ENCODE measurements around the gene SOX13. TPM values are rescaled to one million over a fixed set of nuclear protein-coding genes. Genes with fewer than 3 reads are reported as not detected.

SOX13 gene
- total RNA-seq, 1 experiment from 2014 or later: 12.6 TPM

GRCh38 chr1:204062106-204062505, 10.8 kb upstream of the SOX13 start:
- no peak for DNase-seq (ENCODE audit: low read depth)

DNA sequence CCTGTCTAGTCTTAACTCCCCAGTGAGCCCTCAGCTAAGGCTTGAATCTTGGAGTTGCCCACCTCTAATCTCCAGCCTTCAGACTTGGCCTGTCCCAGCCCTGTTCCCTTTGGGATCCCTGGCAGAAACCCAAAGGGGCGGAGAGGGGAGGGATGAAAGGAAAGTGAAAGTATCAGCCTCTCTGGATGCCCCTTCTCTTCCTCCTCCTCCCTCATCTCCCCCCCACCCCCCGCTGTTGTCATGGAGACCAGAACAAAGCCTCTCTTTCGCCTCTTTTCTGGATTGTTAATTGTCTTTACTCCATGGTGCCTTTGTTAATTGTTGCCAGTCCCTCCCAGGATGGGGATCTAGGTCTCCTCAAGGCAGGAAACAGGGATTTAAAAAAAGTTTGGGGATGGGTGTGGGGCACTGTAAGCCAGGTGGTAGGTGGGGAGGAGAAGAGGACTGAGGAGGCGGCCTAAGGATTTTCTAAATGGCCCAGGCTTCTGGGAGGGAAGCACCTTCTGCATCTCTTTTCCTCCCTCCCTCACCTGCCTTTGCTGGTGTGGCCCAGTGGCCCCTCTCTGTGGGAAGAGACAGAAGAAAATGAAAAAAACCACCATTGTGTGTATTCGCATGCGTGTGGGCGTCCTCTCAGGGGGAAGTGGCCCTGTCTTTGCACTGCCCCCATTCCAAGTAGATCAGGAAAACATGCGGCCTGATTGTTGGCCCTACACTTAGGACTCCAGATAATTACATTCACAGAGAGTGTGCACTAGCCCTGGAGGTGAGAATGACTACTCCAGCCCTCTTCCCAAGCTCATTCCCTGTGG, 7.5 kb upstream of the SOX13 start:
- DNase-seq (ENCODE audit: low read depth): peak; percentile 61

DNA sequence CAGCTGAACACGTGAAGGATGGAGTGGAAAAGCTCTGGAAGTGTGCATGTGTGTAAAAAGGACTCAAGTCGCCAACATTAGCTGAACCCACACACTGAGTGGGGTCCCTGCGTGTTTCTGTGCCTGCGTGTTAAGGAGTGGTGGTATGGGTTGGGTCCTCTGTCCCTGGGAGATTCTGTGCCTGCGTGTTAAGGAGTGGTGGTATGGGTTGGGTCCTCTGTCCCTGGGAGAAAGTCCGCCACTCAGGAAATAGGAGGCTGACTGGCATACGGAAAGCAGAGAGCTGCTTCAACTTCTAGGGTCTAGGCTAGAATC, 7.0 kb upstream of the SOX13 start:
- DNase-seq (ENCODE audit: low read depth): no peak

DNA sequence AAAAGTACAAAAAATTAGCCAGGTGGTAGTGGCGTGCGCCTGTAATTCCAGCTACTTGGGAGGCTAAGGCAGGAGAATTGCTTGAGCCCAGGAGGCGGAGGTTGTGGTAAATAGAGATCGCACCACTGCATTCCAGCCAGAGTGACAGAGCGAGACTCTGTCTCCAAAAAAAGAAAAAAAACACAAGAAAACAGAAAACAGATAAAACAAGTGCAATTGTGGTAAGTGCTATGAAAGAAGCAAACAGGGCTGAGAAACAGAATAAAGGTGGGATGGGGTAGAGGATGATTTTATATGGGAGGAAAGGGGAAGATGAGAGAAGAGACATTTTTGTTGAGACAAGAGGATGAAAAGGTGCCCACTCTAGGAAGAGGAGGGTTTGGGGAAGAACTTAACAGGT, 5.0 kb upstream of the SOX13 start:
- DNase-seq (ENCODE audit: low read depth): no peak

- no peak for DNase-seq (ENCODE audit: low read depth)
These were observed 3.0 kb upstream of the SOX13 start for GRCh38 chr1:204069887-204070286.

DNA sequence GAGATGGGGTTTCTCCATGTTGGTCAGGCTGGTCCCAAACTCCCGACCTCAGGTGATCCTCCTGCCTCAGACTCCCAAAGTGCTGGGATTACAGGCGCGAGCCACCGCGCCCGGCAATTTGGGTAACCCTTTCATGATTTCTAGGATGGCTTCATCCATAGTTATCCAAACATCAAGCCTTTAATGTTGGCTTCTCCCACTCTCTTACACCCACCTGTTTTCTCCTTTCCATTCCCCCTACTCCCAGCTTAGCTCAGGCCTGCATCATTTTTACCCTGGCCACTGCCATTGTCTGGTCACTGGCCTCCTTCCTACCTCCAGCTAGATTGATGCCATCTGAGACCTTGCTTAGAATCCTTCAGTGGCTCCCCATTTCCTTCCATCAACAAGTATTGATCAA, 2.0 kb upstream of the SOX13 start:
- no peak for DNase-seq (ENCODE audit: low read depth)

DNA sequence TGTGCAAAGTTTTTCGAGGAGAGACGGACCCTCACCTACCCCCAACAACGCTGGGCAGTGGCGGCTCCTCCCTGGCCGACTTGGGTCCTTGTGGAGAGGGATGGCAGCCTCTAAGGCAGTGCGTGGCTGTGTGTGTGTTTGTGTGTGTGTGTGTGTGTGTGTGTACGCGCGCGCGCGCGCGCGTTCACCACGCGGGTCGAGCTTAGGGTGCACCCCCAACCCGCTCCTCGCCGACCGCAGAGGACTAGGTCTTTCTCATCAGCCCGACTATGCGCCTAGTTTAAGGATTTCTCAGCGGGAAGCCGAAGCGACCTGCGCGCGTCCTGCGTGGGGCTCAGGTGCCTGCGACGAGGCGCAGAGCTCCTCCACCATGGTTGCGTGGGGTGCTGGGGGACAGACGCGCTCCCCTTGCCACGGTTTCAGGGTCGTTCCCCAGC, 940 bp downstream of the SOX13 start:
- peak; percentile 28 for DNase-seq (ENCODE audit: low read depth)

DNA sequence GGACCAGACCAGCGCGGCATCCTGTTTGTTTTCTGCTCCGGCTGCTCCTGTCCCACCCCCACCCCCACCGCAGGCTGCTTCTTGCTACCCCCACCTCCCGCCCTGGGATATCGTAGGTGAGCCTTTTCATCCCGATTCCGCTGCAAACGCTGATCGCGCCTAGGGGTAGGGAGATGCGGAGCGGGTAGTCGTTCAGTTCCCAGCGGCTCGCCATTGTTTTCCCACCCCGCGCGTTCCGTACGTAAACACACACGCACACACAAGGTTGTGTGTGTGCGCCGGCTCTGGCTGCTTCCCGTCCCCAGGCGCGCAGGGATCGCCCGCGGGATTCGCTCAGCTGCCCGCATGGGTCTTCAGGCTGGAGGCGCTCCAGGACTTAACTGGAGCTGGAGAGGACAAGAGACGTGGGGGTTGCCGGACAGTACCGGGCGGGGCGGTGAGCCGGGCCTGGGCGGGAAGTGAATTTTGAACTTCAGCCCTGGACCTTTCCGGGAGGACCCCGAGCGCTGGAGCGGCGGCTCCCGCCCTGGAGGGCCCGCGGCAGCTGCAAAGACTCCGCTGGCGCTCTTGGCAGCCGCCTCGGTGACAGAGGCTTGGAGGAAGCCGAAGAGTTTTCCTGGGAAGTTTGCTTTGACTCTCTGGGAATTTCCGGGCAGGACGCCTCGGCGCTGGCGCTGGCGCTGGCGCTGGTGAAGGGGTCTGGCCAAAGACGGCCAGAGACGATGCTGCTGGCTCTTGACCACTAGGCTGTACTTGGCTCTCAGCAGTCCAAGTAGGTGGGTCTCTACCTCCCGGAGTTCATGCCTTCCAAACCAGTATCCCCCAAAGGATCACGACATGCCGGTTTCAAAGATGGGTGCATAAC, 1.6 kb downstream of the SOX13 start:
- DNase-seq (ENCODE audit: low read depth): peak; percentile 76

DNA sequence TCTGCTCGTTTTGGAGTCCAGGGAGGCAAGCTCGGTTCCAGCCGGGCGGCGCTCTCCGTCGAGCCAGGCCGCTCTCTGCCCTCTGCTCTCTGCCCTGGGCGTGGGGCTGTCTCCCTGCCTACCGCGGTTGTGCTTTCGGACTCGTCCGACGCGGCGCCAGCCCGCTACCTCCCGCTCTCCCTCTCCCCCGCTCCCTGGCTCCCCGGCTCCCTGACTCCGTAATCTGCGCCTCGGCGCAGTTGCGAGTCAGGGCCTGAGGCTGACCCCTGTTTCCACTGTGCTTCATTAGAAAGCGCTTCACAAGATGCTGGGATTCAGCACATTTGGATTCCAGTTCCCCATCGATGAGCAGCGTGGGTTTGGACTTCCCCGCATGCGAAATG, 2.2 kb downstream of the SOX13 start:
- no peak for DNase-seq (ENCODE audit: low read depth)

- no peak for DNase-seq (ENCODE audit: low read depth)
These were observed 3.3 kb downstream of the SOX13 start for GRCh38 chr1:204075890-204076846.

DNA sequence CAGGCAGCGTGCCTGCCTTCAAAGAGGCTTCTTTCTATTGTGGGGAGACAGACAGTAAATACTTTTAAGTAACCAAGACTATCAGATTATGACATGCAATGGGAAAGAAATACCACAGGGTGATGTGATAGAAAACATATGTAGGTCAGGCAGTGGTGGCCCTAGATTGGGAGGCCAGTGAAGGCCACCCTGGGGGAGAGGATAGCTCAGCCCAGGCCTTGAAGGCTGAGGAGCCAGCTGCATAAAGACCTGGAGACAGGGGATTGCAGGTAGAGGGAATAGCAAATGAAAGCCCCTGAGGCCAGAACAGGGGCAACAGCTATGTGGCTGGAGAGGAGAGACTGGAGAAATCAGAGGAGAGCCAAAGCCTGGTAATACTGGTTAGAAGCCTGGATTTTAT, 4.0 kb downstream of the SOX13 start:
- DNase-seq (ENCODE audit: low read depth): no peak

- no peak for DNase-seq (ENCODE audit: low read depth)
These were observed 5.2 kb downstream of the SOX13 start for GRCh38 chr1:204077979-204078696.

DNA sequence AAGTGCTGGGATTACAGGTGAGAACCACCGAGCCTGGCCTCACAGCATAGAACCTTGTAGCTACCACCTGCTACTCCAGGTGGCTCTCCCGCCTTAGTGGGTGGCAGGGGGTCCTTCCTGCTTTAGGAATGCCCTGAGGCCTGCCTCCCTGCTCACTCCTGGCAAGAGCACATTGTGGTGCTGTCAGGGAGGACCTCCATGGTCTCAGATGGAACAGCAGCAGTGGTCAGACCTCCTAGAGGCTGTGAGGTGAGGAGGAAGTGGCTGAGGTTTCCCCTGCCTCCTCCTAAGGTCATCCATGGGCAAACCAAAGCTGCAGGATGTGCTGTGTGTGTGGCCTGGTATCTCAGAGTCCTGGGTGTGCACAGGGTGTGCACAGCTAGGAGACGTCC, 6.7 kb downstream of the SOX13 start:
- DNase-seq (ENCODE audit: low read depth): peak; percentile 67

GRCh38 chr1:204080163-204080903, 7.4 kb downstream of the SOX13 start:
- peak; percentile 95 for DNase-seq (ENCODE audit: low read depth)

- DNase-seq (ENCODE audit: low read depth): no peak
These were observed 8.4 kb downstream of the SOX13 start for GRCh38 chr1:204081164-204081790.

DNA sequence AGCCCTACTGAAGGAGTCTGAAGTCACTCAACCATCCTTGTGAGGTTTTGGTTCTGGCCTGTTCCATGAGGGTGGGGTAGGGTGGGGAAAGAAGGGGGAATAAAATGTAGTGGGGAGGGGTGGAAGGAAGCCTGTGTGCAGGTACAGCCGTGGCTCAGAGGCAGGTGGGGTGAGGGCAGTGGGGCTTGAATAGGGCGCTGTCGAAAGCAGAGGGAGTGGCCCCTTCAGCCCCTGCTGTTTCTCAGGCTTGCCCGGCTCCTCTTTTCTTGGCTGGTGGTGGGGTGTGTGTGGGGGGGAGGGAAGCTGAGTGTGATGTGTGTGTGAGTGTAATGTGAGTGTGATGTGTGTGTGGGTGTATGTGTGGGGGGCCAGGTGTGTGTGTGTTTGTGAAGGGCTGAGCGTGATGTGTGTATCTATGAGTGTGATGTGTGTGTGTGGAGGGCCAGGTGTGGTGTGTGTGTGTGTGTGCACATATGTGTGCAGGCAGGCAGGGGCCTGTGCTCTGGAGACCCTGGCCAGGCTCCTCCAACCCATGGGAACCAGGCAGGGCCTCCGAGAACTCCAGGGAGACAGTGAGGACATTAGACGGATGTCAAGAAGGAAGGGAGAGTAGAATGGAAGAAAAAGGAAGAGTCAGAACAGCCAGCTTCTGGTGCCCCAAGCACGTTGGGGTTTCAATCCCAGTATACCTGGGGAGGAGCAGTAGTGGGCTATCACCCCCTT, 9.0 kb downstream of the SOX13 start:
- no peak for DNase-seq (ENCODE audit: low read depth)

DNA sequence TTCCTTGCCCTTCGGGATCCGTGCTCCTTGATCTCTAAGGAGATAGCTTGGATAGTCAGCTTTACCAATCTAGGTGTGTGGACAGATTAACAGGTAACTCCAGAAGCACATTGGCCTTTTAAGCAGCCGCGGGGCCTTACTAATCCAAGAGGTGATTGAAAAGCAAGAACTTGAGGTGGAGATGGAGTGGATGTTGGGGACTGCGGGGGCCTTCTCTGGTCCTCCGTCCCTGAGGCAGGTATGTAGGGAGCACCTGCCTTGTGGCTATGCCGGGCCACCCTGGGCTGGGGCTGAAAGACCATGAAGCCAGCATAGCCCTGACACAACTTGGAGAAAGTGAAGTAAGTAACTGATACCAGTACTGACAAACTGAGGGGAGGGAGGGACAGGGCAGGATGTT, 10.6 kb downstream of the SOX13 start:
- no peak for DNase-seq (ENCODE audit: low read depth)

- DNase-seq (ENCODE audit: low read depth): no peak
These were observed 11.4 kb downstream of the SOX13 start for GRCh38 chr1:204084247-204084772.

GRCh38 chr1:204085876-204086275, 13.0 kb downstream of the SOX13 start:
- DNase-seq (ENCODE audit: low read depth): no peak
